Measurements from ENCODE around the gene PPBP.

Gene PPBP

GRCh38 chr4:74028504-74028903, 40.5 kb upstream of the PPBP start:
- ChIA-PET POLR2A (interaction anchor here (0.9 kb wide), 1 partner anchor 10 kb away, joined by 3 read pairs; the partner anchor contains the start of gene CXCL3), CTCF (no interaction called here)
- TF ChIP-seq FOXK2 (IDR thresholded peaks at IDR 0.05) (no peak), HDGF (IDR thresholded peaks at IDR 0.05; ENCODE audit: borderline replicate concordance) (no peak), SUZ12 (IDR thresholded peaks at IDR 0.05) (no peak), NFRKB (IDR thresholded peaks at IDR 0.05) (no peak), TARDBP (IDR thresholded peaks at IDR 0.05) (no peak), ARNT (IDR thresholded peaks at IDR 0.05) (no peak), PKNOX1 (IDR thresholded peaks at IDR 0.05) (no peak), ELF4 (IDR thresholded peaks at IDR 0.05) (no peak), LEF1 (IDR thresholded peaks at IDR 0.05; ENCODE audit: borderline replicate concordance) (no peak), FOXM1 (IDR thresholded peaks at IDR 0.05; ENCODE audit: borderline replicate concordance) (no peak), SP1 (IDR thresholded peaks at IDR 0.05) (no peak), FOXA1 (IDR thresholded peaks at IDR 0.05) (no peak), CTBP1 (IDR thresholded peaks at IDR 0.05; ENCODE audit: borderline replicate concordance) (no peak), L3MBTL2 (conservative IDR thresholded peaks at IDR 0.05) (no peak), ZNF384 (IDR thresholded peaks at IDR 0.05) (no peak), BHLHE40 (IDR thresholded peaks at IDR 0.05; ENCODE audit: borderline replicate concordance) (no peak)
- DNase-seq (ENCODE audit: extremely low spot score), result no peak

- CTCF ChIA-PET, result no interaction called here
These were observed 35.7 kb upstream of the PPBP start for GRCh38 chr4:74023709-74024108.

GRCh38 chr4:74021601-74022000, 33.6 kb upstream of the PPBP start:
- ChIA-PET POLR2A (no interaction called here), CTCF (no interaction called here)
- no peak for DNase-seq (ENCODE audit: extremely low spot score)
- no peak for TF ChIP-seq PKNOX1 (IDR thresholded peaks at IDR 0.05)
- no peak for TF ChIP-seq SUZ12 (IDR thresholded peaks at IDR 0.05)
- TF ChIP-seq TARDBP (IDR thresholded peaks at IDR 0.05), result no peak
- no peak for TF ChIP-seq ARNT (IDR thresholded peaks at IDR 0.05)
- no peak for TF ChIP-seq NFRKB (IDR thresholded peaks at IDR 0.05)
- TF ChIP-seq FOXM1 (IDR thresholded peaks at IDR 0.05; ENCODE audit: borderline replicate concordance), result no peak
- TF ChIP-seq SP1 (IDR thresholded peaks at IDR 0.05), result no peak
- no peak for TF ChIP-seq FOXA1 (IDR thresholded peaks at IDR 0.05)
- TF ChIP-seq ZNF384 (IDR thresholded peaks at IDR 0.05), result no peak
- no peak for TF ChIP-seq BHLHE40 (IDR thresholded peaks at IDR 0.05; ENCODE audit: borderline replicate concordance)

More at GRCh38 chr4:74023709-74024108, 35.7 kb upstream of the PPBP start:
- POLR2A ChIA-PET, result no interaction called here
- TF ChIP-seq BHLHE40 (IDR thresholded peaks at IDR 0.05; ENCODE audit: borderline replicate concordance) (no peak), LEF1 (IDR thresholded peaks at IDR 0.05; ENCODE audit: borderline replicate concordance) (no peak), FOXA1 (IDR thresholded peaks at IDR 0.05) (no peak), SUZ12 (IDR thresholded peaks at IDR 0.05) (no peak), SP1 (IDR thresholded peaks at IDR 0.05) (no peak), HDGF (IDR thresholded peaks at IDR 0.05; ENCODE audit: borderline replicate concordance) (no peak), FOXM1 (IDR thresholded peaks at IDR 0.05; ENCODE audit: borderline replicate concordance) (no peak), PKNOX1 (IDR thresholded peaks at IDR 0.05) (no peak), ARNT (IDR thresholded peaks at IDR 0.05) (no peak), NFRKB (IDR thresholded peaks at IDR 0.05) (no peak), L3MBTL2 (conservative IDR thresholded peaks at IDR 0.05) (no peak), FOXK2 (IDR thresholded peaks at IDR 0.05) (no peak), CTBP1 (IDR thresholded peaks at IDR 0.05; ENCODE audit: borderline replicate concordance) (no peak), ZNF384 (IDR thresholded peaks at IDR 0.05) (no peak), TARDBP (IDR thresholded peaks at IDR 0.05) (no peak), ELF4 (IDR thresholded peaks at IDR 0.05) (no peak)
- no peak for DNase-seq (ENCODE audit: extremely low spot score)

- no peak for TF ChIP-seq PKNOX1 (IDR thresholded peaks at IDR 0.05)
- TF ChIP-seq SP1 (IDR thresholded peaks at IDR 0.05), result no peak
- TF ChIP-seq ZNF384 (IDR thresholded peaks at IDR 0.05), result no peak
- no peak for TF ChIP-seq FOXA1 (IDR thresholded peaks at IDR 0.05)
- TF ChIP-seq ARNT (IDR thresholded peaks at IDR 0.05), result no peak
- no peak for TF ChIP-seq L3MBTL2 (conservative IDR thresholded peaks at IDR 0.05)
- TF ChIP-seq NFRKB (IDR thresholded peaks at IDR 0.05), result no peak
- TF ChIP-seq LEF1 (IDR thresholded peaks at IDR 0.05; ENCODE audit: borderline replicate concordance), result no peak
- no peak for TF ChIP-seq CTBP1 (IDR thresholded peaks at IDR 0.05; ENCODE audit: borderline replicate concordance)
- TF ChIP-seq SUZ12 (IDR thresholded peaks at IDR 0.05), result no peak
- TF ChIP-seq HDGF (IDR thresholded peaks at IDR 0.05; ENCODE audit: borderline replicate concordance), result no peak
- TF ChIP-seq FOXM1 (IDR thresholded peaks at IDR 0.05; ENCODE audit: borderline replicate concordance), result no peak
- TF ChIP-seq TARDBP (IDR thresholded peaks at IDR 0.05), result no peak
- TF ChIP-seq ELF4 (IDR thresholded peaks at IDR 0.05), result no peak
- TF ChIP-seq FOXK2 (IDR thresholded peaks at IDR 0.05), result no peak
- TF ChIP-seq BHLHE40 (IDR thresholded peaks at IDR 0.05; ENCODE audit: borderline replicate concordance), result no peak
- DNase-seq (ENCODE audit: extremely low spot score), result no peak
- POLR2A ChIA-PET, result no interaction called here
- CTCF ChIA-PET, result no interaction called here
These were observed 30.8 kb upstream of the PPBP start for GRCh38 chr4:74018771-74019170.

GRCh38 chr4:74018116-74018515, 30.1 kb upstream of the PPBP start:
- POLR2A ChIA-PET, result no interaction called here
- no peak for DNase-seq (ENCODE audit: extremely low spot score)
- CTCF ChIA-PET, result no interaction called here
- TF ChIP-seq LEF1 (IDR thresholded peaks at IDR 0.05; ENCODE audit: borderline replicate concordance), result no peak
- TF ChIP-seq TARDBP (IDR thresholded peaks at IDR 0.05), result no peak
- TF ChIP-seq FOXA1 (IDR thresholded peaks at IDR 0.05), result no peak
- TF ChIP-seq PKNOX1 (IDR thresholded peaks at IDR 0.05), result no peak
- TF ChIP-seq ZNF384 (IDR thresholded peaks at IDR 0.05), result no peak
- no peak for TF ChIP-seq NFRKB (IDR thresholded peaks at IDR 0.05)
- TF ChIP-seq SUZ12 (IDR thresholded peaks at IDR 0.05), result no peak
- no peak for TF ChIP-seq FOXK2 (IDR thresholded peaks at IDR 0.05)
- TF ChIP-seq HDGF (IDR thresholded peaks at IDR 0.05; ENCODE audit: borderline replicate concordance), result no peak
- no peak for TF ChIP-seq CTBP1 (IDR thresholded peaks at IDR 0.05; ENCODE audit: borderline replicate concordance)
- no peak for TF ChIP-seq L3MBTL2 (conservative IDR thresholded peaks at IDR 0.05)
- no peak for TF ChIP-seq ARNT (IDR thresholded peaks at IDR 0.05)
- TF ChIP-seq SP1 (IDR thresholded peaks at IDR 0.05), result no peak
- no peak for TF ChIP-seq FOXM1 (IDR thresholded peaks at IDR 0.05; ENCODE audit: borderline replicate concordance)
- TF ChIP-seq ELF4 (IDR thresholded peaks at IDR 0.05), result no peak
- no peak for TF ChIP-seq BHLHE40 (IDR thresholded peaks at IDR 0.05; ENCODE audit: borderline replicate concordance)
